ENCODE data around the gene NUP210.

GRCh38 chr3:13393427-13394360 lies 26.4 kb downstream of the NUP210 start:
- no peak for TF ChIP-seq POLR2A (IDR thresholded peaks at IDR 0.05; ENCODE audit: low read depth, low read length)
- TF ChIP-seq POLR2AphosphoS5 (IDR thresholded peaks at IDR 0.05; ENCODE audit: low read depth, low read length), result no peak
- no peak for TF ChIP-seq TAF1 (IDR thresholded peaks at IDR 0.05; ENCODE audit: borderline replicate concordance, low read depth, low read length)

Measured in GM12892 (cell line).